ENCODE data around the gene PSRC1. TPM values are rescaled to one million over a fixed set of nuclear protein-coding genes. Genes with fewer than 3 reads are reported as not detected.

PSRC1 gene
- total and polyA plus RNA-seq, 2 of the 8 experiments (the other 6 are each of a cell fraction or from before 2014, with no cell fraction given): 56.1 to 67.3 TPM

DNA sequence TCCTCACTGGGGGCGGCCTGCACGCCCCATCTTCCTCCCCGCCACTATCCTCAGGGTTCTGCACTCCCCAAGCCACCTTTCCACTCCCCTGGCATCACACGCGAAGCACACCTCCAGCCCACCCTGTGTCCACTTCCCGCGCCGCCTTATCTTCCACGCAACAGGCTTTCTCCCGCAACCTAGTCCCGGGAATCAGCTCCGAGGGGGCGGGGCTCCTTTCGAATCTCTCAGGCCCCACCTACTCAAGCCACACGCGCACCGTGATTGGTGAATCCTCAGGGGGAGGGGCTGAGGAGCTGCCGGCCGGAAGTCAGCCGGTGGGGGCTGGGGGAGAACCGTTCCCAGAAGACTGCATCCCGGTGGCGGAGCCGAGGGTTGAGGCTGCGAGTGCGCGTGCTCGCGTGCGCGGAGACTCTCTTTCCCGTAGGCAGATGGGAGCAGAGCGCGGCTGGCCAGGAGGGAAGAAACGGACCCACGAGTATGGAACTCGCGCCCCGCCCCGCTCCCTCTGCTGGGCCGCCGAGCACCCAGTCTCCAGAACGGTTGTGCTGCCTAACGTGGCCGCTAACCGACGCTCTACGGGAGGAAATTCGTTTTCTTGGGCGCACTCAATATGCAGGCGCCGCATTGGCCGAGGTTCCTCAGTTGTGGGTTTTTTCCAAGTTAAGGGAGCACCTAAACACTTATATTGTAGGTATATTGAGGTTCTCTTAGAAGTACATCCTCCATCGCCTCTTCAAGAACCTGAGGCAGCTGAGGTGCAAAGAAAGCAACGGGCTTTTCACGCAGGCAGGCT is at the start of gene PSRC1 (continued):
- TF ChIP-seq TAF7 (optimal IDR thresholded peaks at IDR 0.05; ENCODE audit: borderline replicate concordance, low read depth, low read length): peak; percentile 85
- TF ChIP-seq KDM5A (IDR thresholded peaks at IDR 0.05; ENCODE audit: low read length): peak; percentile 38; the same call in 1 of the 2 replicates
- no peak for TF ChIP-seq SIX5 (IDR thresholded peaks at IDR 0.05; ENCODE audit: low read depth, low read length)
- TF ChIP-seq RXRA (IDR thresholded peaks at IDR 0.05; ENCODE audit: insufficient read depth, low read depth, low read length): no peak
- TF ChIP-seq, protein P1, sequence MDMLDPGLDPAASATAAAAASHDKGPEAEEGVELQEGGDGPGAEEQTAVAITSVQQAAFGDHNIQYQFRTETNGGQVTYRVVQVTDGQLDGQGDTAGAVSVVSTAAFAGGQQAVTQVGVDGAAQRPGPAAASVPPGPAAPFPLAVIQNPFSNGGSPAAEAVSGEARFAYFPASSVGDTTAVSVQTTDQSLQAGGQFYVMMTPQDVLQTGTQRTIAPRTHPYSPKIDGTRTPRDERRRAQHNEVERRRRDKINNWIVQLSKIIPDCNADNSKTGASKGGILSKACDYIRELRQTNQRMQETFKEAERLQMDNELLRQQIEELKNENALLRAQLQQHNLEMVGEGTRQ (IDR thresholded peaks at IDR 0.05; ENCODE audit: low read length): no peak
- TF ChIP-seq, protein P2, sequence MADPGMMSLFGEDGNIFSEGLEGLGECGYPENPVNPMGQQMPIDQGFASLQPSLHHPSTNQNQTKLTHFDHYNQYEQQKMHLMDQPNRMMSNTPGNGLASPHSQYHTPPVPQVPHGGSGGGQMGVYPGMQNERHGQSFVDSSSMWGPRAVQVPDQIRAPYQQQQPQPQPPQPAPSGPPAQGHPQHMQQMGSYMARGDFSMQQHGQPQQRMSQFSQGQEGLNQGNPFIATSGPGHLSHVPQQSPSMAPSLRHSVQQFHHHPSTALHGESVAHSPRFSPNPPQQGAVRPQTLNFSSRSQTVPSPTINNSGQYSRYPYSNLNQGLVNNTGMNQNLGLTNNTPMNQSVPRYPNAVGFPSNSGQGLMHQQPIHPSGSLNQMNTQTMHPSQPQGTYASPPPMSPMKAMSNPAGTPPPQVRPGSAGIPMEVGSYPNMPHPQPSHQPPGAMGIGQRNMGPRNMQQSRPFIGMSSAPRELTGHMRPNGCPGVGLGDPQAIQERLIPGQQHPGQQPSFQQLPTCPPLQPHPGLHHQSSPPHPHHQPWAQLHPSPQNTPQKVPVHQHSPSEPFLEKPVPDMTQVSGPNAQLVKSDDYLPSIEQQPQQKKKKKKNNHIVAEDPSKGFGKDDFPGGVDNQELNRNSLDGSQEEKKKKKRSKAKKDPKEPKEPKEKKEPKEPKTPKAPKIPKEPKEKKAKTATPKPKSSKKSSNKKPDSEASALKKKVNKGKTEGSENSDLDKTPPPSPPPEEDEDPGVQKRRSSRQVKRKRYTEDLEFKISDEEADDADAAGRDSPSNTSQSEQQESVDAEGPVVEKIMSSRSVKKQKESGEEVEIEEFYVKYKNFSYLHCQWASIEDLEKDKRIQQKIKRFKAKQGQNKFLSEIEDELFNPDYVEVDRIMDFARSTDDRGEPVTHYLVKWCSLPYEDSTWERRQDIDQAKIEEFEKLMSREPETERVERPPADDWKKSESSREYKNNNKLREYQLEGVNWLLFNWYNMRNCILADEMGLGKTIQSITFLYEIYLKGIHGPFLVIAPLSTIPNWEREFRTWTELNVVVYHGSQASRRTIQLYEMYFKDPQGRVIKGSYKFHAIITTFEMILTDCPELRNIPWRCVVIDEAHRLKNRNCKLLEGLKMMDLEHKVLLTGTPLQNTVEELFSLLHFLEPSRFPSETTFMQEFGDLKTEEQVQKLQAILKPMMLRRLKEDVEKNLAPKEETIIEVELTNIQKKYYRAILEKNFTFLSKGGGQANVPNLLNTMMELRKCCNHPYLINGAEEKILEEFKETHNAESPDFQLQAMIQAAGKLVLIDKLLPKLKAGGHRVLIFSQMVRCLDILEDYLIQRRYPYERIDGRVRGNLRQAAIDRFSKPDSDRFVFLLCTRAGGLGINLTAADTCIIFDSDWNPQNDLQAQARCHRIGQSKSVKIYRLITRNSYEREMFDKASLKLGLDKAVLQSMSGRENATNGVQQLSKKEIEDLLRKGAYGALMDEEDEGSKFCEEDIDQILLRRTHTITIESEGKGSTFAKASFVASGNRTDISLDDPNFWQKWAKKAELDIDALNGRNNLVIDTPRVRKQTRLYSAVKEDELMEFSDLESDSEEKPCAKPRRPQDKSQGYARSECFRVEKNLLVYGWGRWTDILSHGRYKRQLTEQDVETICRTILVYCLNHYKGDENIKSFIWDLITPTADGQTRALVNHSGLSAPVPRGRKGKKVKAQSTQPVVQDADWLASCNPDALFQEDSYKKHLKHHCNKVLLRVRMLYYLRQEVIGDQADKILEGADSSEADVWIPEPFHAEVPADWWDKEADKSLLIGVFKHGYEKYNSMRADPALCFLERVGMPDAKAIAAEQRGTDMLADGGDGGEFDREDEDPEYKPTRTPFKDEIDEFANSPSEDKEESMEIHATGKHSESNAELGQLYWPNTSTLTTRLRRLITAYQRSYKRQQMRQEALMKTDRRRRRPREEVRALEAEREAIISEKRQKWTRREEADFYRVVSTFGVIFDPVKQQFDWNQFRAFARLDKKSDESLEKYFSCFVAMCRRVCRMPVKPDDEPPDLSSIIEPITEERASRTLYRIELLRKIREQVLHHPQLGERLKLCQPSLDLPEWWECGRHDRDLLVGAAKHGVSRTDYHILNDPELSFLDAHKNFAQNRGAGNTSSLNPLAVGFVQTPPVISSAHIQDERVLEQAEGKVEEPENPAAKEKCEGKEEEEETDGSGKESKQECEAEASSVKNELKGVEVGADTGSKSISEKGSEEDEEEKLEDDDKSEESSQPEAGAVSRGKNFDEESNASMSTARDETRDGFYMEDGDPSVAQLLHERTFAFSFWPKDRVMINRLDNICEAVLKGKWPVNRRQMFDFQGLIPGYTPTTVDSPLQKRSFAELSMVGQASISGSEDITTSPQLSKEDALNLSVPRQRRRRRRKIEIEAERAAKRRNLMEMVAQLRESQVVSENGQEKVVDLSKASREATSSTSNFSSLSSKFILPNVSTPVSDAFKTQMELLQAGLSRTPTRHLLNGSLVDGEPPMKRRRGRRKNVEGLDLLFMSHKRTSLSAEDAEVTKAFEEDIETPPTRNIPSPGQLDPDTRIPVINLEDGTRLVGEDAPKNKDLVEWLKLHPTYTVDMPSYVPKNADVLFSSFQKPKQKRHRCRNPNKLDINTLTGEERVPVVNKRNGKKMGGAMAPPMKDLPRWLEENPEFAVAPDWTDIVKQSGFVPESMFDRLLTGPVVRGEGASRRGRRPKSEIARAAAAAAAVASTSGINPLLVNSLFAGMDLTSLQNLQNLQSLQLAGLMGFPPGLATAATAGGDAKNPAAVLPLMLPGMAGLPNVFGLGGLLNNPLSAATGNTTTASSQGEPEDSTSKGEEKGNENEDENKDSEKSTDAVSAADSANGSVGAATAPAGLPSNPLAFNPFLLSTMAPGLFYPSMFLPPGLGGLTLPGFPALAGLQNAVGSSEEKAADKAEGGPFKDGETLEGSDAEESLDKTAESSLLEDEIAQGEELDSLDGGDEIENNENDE (IDR thresholded peaks at IDR 0.05; ENCODE audit: insufficient replicate concordance, low read length): no peak
- TF ChIP-seq RAD21 (IDR thresholded peaks at IDR 0.05 in 1 of 2, conservative IDR thresholded peaks at IDR 0.05 in 1 of 2; ENCODE audit: low read depth in 2 of 2, low read length in 2 of 2): no peak
- no peak for TF ChIP-seq CEBPB (IDR thresholded peaks at IDR 0.05; ENCODE audit: low read depth, low read length)
